Measurements from ENCODE around the gene DMD.

GRCh38 chrX:32045149-32045548 is 1166.2 kb downstream of the DMD start:
- no peak for TF ChIP-seq CTCF (IDR thresholded peaks at IDR 0.05)
- TF ChIP-seq POLR2AphosphoS5 (IDR thresholded peaks at IDR 0.05; ENCODE audit: low read depth, low read length): no peak
- TF ChIP-seq REST (IDR thresholded peaks at IDR 0.05; ENCODE audit: insufficient read depth in 1 of 2, low read depth in 2 of 2, low read length in 1 of 2): no peak
- no peak for TF ChIP-seq TCF7L2 (IDR thresholded peaks at IDR 0.05; ENCODE audit: low read depth, low read length)
- TF ChIP-seq SIN3A (IDR thresholded peaks at IDR 0.05; ENCODE audit: borderline replicate concordance, insufficient read depth, low read depth, low read length): no peak

All from Panc1 (cell line).